HG03565 (cell line): Measurements from ENCODE around the gene PRMT5.
"Not testable (repeated sequence)": the region's sequence is repeated elsewhere in the genome, so short reads cannot be mapped to it uniquely, and the experiment has no call there.

Experiments
- ATAC-seq: cut with Tn5 transposase; IDR thresholded peaks from one replicate; pipeline ENCODE4 v1.9.1; 2021; ENCODE audit warnings: mild to moderate bottlenecking, moderate library complexity; ENCODE audit not compliant: unreplicated experiment

PRMT5 gene

DNA sequence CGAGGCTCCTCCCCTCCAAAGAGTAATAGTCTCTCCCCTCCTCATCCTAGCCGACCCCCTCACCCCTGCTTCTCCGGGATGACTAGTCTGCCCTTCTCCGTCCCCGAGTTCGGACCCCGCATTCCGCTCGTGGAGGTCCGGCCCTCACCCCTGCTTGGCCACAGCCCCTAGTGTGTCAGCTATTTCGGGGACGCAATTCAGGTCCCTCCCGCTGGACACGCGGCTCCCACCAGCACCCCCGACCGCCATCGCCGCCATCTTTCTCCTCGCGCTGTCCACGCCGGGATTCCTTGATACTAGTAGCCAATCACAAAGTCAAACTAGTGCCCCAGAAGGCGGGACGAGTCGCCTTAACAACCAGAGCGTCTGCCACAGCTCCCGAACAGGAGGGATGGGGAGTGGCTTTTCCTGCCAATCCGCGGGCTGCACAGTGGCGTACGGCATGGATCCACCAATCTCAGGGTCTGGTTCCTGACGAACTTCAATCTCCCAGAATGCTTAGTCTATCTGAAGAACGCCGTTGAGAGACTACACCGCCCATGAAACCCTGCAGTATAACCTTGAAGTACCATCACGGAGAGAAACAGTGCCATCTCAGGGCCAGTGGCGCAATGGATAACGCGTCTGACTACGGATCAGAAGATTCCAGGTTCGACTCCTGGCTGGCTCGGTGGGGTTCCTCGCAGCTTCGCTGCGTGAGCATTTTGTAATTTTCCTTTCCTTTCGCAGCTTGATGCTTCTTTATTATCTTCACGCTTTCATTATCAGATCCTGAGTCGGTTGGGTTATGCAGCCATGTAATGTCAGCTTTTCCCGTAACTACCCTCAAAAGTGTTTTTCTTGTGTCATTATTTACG, at the start of gene PRMT5:
TSS of gene PRMT5 (minus strand) at position 273 of the 857 bp plus-strand sequence. CDS start at position 258, 15 bp downstream.
- ATAC-seq, result peak; percentile 83

DNA sequence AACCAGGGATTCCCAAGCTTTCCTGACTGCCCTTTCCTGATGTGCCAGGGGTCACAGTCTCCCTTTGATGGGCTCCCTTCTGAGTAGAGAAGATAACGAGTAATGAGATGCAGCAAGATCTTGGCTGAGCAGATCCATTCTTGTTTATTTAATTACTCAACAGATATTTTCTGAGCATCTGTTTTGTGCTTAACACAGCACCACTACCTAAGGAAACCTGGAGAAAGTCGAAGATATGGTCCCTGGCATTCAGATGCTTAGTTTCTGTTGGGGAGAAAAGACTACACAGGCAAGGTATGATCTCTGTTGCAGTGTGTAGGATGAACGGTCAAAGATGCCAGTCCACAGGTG, 49.3 kb upstream of the PRMT5 start:
- no peak for ATAC-seq

DNA sequence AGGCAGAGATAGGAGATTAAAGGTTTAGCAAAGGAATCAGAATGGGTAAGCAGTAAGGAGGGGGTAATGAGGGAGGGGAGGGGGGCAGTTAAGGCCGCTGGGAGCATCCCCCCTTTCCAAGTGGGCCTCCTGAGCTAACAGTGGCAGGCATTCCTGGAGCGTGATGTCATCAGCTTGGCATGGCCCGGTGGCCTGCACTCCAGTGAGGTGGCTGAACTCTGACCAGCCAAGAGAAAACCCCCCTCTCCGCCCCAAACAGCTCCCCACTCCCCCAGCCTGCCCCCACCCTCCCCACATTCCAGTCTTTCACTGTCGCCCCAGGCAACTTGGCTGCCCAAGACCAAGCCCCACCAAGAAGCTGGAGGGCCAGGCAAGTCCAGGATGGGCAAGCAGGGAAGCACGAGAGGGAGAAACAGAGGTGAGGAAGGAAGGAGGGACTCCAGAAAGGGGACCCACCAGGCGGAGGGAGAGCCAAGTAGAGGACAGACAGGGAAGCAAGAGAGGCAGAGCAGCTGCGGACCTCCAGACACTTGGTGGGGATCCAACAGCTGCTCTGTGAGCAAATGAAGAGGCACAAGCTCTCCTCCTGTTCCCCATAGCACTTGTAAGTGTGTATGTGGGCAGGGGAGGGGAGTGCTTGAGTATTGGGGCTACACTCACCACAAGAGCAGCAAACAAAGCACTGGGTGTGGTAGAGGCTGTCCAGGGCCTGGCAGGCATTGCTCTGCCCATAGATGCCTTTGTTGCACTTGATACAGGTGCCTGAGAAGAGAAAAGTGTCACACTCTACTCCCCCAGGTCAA, 48.7 kb upstream of the PRMT5 start:
- no peak for ATAC-seq

DNA sequence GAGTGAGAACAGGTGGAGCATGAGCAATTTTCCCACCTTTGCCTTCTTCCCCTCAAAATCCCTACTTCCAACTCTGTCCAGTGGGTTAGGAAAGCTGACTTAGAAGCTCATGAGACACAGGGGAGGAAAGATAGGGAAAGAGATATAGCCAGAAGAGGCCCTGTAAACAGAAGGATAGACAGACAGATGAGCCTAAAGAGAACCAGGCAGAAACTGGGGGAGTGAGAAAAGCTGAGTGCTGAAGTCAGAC, 48.2 kb upstream of the PRMT5 start:
- no peak for ATAC-seq

DNA sequence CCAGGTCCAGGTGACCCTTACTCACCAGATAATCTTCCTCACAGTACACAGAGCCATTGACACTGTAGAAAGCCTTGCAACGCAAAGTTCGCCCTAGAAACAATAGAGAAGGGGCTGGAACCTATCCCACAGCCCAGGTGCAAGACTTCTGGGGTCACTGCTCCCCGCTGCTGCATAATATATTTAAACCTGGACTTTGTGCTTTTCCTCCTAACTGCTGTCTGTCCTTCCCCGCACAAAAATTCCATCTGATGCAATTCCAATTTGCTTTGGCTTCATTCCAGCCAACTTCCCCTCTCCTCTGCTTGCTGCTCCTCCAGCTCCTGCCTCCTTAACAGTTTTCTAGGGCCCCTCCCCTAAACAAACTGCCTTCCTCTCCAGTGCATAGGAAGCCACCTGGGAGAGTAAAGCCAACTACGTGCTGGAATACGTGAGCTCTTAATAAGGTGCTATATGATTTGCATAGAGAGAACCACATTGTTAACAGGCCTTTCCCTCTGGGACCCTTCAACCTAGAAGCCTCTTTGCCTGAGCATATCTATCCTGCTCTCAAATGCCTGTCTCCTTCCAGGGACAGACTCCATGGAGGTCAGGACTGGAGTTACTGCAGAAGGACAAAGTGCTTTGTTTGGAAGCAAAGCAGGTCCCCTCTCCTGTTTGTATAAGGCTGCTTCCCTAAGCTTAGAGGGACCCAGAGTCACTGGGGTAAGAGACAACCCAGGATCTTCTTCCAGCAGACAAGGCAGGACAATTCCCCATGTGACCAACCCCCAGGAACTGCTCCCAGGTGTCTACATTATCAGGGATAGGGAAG, 47.7 kb upstream of the PRMT5 start:
- ATAC-seq, result no peak

DNA sequence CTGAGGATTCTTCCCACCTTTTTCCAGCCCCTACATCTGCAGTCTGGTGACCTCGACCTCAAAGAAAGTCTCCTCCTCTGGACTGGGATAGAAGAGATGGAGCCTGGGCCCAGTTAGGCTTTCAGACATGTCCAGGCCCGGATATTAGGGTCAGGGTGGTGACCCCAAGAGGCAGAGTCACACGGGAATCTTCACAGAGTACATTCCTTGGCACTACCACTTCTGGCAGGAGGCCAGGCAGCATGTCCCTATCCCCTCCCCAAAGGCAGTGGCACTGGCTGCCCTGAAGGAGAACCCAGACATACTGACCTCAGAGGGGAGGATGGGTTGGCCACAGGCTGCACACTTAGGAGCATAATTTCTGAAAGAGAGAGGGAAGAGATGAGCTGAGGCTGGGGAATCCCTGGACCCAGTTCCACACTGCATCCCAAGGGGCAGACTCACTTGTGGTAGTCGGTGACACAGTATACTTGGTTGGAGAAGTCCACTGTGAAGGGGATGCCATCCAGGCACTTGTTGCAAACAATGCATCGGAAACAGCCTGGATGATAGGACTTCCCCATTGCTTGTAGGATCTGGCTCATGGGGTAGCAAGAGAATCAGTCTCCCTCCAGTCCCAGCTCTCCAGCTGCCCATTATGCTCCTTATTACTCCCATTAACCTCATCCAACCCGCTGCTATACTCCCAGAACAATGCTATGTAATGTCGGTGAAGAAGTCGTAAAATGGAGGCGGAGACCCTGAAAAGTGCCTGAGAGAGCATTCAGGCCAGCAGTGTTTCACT, 45.5 kb upstream of the PRMT5 start:
- no peak for ATAC-seq

DNA sequence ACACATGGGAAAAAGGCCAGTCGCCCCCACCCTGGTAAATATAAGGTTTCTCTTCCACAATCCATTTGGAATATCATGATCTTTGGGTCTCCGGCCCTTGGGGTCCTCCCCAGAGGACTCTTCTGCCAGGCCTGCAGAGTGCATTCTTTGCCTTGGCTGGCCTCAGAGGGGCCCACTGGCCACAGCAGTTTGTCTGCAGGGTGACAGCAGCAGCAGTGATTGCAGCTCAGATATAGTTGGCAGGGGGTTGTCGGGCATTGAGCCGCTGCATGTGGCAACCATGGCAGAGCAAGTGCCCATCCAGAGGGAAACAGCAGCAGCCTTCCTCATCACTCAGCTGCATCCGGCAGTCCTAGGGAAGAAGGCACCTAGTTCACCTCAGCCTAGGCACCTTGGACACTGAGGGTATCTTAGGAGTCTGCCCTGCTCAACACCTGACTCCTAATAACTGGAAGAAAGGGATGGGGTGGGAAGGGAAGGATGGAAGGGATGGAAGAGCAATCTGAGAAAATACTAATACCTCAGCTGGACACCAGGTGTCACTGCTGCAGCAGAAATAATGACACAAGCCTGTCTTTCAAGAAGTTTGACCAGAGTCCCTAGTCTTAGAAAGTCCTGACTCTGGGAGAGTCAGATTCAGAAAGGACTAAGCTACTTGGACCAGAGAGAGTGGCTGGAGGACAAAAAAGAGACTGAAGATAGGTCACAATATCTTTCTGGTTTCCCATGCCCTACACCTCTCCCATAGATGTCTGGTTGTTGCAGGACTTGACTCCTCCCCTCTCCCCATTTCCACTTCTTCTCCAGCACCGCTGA, 44.2 kb upstream of the PRMT5 start:
- ATAC-seq, result no peak

DNA sequence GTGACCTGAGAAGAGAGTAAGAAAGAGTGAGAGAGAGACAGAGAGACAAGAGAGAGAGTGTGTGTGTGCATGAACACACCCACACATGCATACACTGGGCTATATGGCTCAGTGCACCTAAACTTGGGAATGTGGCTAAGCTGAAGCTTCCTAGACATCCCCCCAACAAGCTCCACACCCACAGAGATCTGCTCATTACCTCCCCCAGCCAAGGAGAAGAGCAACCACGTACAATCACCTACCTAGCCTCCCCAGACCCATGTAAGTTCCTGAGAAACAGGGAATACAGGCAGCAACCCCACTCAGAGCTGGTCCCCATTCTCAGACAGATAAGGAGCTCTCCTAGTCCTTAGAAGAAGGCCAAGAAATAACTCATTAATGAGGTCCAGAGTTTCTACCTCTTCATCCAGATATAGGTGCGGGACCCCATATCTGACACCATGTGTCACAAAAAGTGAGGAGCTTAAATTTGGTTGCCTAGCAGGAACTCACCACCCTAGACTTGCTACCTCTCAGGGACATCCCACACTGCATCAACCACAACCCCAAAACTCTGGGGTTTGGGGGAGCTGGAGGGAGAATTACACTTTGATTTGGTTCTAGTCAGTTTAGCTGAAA, 43.2 kb upstream of the PRMT5 start:
- no peak for ATAC-seq

DNA sequence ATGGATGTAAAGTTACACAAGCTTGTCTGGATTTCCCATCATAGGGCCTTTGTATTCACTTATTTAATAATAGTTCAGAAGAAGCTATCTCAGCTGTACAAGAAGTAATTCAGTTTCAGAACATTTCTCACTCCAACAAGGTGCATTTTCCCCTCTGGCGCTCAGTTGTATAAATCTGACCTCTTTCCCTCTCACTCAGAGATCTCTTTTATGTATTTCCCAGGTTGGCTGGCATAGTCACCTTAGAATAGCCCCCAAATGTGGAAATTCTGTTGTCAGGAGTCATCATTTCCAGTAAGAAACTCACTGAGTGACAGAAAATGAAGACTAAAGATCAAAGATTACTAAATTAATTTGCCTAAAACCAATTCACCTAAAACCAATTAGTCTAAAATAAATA, 42.0 kb upstream of the PRMT5 start:
- ATAC-seq, result no peak

DNA sequence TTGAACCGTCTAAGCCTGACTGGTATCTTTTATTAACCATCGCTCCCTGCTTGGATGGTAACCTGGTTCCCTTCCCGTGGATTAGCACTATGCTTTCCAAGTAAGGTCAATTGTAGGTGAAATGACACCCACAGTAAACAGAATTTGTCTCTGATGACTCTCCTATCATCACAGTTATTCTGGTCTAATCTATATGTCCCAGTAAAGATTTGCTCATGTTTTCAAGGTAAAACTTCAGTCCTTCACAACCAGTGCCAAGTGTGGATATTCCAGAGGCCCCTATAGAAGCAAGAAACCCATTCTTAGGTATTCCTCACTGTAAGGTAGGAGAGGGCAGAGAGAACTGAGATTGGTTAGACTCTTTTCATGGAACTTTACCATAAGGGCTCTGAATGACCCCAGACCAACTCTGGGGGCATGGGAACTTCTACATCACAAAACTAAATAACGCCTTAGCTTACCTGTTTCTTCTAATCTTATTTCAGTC, 37.6 kb upstream of the PRMT5 start:
- ATAC-seq, result no peak

DNA sequence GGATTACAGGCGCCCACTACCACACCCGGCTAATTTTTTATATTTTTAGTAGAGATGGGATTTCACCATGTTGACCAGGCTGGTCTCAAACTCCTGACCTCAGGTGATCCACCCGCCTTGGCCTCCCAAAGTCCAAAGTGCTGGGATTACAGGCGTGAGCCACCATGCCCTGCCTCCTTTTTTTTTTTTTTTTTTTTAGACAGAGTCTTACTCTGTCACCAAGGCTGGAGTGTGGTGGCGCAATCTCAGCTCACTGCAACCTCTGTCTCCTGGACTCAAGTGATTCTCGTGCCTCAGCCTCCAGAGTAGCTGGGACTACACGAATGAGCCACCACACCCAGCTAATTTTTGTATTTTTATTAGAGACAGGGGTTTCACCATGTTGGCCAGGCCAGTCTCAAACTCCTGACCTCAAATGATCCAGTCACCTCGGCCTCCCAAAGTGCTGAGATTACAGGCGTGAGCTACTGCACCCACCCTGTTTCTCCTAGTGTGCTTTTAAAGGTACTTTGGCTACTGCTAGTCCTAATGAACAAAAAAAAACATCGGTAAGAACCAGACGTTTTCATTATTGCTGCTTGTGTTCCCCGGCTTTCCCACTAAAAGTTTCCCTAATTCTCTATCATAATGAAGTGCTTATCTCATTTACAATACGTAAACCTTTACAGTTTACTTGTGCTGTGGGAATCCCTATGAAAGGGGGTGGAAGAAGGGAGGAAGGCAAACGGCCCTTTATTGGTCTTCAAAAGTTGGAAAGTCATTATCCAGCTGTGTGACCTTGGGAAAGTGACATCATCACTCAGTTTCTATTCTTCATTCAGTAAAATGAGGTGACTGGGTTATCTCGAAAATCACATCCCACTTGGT, 37.0 kb upstream of the PRMT5 start:
- not testable (repeated sequence) for ATAC-seq

DNA sequence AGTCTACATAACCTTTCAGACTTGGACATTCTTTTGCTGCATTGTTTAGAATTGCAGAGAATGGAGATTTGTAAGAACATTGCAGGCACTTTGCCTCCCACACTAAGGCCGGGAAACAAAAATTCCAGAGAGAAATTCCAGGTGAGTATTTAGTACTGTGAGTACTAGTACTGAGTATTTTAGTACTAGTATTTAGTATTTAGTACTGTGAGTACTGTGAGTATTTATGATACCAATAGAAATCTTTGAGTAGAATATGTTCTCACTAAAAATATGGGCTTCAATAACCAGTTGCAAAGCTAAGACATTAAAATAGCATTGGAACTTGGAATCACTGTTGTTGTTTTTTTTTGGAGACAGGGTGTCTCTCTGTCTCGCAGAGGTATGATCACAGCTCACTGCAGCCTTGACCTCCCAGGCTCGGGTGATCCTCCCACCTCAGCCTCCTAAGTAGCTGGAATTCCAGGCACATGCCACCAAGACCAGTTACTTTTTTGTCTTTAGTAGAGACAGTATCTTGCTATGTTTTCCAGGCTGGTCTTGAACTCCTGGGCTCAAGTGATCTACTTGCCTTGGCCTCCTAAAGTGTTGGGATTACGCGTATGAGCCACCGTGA, 33.0 kb upstream of the PRMT5 start:
- ATAC-seq, result no peak

DNA sequence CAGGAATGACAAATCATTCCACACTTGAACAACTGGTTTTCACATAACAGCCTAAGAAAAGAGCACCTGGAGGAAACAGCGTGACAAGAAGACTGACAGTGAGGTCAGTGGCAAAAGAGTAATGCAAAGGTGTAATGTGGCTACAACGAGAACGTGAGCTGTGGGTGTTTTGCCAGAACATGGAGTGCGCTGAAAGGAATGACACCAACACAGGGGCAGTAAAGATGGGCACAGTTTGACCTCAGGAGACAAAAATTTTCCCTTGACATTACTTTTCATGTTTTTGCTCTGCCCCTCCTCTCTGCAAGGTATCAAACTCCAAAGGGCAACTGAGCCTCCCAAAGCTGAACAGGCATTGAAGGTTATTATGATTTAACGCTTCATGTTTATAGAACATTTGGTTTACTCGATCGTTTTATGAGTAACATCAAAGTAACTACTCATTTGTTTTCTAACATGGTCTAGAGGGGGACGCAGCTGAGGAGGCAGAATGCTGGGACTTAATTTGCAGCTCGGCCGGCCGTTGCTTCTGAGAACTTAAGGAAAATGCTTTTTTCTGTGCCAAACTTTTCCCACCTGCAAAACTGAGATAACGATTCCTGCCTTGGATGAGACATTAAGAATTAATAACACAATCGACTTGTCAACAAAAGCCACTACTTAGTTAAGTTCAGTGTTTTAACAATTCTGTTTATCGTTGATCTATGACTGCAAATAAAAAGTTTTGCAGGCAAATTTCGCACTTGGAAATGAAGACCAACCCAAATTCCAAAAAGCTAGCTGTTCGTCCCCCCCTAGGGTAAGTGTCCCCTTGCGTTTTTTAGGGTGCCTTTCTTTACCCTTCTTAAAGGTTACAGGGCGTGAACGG, 26.8 kb upstream of the PRMT5 start:
- ATAC-seq, result no peak

DNA sequence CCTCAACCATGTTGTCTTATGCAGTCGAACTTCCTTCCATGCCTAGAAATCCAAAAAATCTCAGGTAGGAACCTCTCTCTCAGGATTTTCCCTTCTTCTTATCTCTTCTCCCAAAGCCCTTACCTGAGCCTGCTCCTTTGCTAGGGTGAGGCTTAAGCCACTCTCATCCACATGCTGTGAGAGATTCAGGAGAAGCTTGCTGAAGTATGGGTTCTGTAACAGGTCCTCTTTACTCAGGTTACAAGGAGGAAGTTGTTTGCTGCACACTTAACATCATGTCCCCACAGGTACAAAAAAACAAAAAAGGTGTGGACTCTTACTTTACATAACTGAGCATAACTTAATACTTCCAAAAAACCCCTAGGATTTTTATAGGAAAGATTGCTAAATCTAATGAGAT, 23.2 kb upstream of the PRMT5 start:
- ATAC-seq, result no peak

DNA sequence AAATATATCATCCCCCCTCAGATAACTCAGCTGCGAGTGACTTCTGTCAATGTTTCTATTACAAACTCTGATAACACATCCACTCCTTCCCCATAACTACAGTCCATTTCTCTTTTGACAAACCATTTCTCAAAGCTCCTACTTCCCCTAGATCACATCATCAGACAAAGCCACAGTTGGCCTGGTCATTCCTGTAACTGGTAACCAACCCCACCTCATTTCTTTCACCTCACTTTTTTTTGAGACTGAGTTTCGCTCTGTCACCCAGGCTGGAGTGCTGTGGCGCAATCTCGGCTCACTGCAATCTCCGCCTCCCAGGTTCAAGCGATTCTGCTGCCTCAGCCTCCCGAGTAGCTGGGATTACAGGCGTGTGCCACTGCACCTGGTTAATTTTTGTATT, 22.6 kb upstream of the PRMT5 start:
- not testable (repeated sequence) for ATAC-seq

DNA sequence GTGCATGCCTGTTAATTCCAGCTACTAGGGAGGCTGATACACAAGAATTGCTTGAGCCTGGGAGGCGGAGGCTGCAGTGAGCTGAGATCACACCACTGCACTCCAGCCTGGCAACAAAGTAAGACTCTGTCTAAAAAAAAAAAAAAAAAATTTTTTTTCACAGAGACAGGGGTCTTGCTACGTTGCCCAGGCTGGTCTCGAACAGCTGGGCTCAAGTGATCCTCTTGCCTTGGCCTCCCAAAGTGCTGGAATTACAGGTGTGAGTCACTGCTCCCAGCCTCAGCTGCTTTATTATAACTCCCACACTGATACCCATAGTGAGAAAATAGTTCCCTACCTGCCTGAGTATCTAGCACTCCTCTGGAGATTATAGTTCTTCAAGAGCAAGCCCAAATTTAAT, 16.5 kb upstream of the PRMT5 start:
- ATAC-seq, result no peak

DNA sequence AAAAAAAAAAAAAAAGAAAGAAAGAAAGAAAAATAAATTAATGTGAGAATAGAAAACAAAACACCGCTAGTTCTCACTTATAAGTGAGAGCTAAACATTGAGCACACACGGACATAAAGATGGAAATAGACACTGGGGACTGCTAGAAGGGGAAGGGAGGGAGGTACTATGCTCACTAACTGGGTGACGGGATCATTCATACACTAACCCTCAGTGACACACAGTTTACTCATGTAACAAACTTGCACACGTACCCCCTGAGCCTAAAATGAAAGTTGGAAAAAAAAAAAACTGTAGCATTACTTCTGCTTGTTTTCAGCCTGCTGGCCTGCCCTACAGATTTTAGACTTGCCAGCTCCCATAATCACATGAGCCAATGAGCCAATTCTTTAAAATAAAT, 10.5 kb upstream of the PRMT5 start:
- ATAC-seq, result no peak
